MM.1S (cell line): Measurements from ENCODE around the gene DUOX1.

Source experiments
- DNase-seq: peaks from one replicate; pipeline ENCODE4 v3.0.0-alpha.2; 2015
- H2AFZ ChIP-seq: fragments of 300-600 bp; sonication (generic); 2 replicates; pipeline ENCODE4 v1.6.0; 2016; ENCODE audit warnings: antibody characterized with exemption, low read length
- H3F3A ChIP-seq: fragments of 300-600 bp; sonication (generic); 2 replicates; pipeline ENCODE4 v1.6.1; 2016; ENCODE audit warnings: mild to moderate bottlenecking, antibody characterized with exemption, low read length, moderate library complexity, mixed read lengths; ENCODE audit not compliant: insufficient read depth
- H3K27ac ChIP-seq: fragments of 300-600 bp; sonication (generic); 2 replicates; pipeline ENCODE4 v1.5.1; 2016; ENCODE audit warnings: mild to moderate bottlenecking, low read length
- H3K27me3 ChIP-seq: fragments of 300-600 bp; sonication (generic); replicated peaks from 2 replicates; pipeline ENCODE4 v1.6.0; 2016; ENCODE audit warnings: low read length; ENCODE audit not compliant: insufficient read depth
- H3K36me3 ChIP-seq: fragments of 300-600 bp; sonication (generic); replicated peaks from 2 replicates; pipeline ENCODE4 v1.6.1; 2016; ENCODE audit warnings: mild to moderate bottlenecking, low read length, mixed read lengths; ENCODE audit not compliant: insufficient read depth
- H3K4me1 ChIP-seq: fragments of 300-600 bp; sonication (generic); 2 replicates; pipeline ENCODE4 v1.6.1; 2016; ENCODE audit warnings: low read length, mixed read lengths
- H3K4me2 ChIP-seq: fragments of 300-600 bp; sonication (generic); 2 replicates; pipeline ENCODE4 v1.6.0; 2016; ENCODE audit warnings: low read depth, low read length
- H3K4me3 ChIP-seq: fragments of 300-600 bp; sonication (generic); 2 replicates; pipeline ENCODE4 v1.5.1; 2016; ENCODE audit warnings: low read length, mixed read lengths
- H3K79me2 ChIP-seq: fragments of 300-600 bp; sonication (generic); 2 replicates; pipeline ENCODE4 v1.6.1; 2016; ENCODE audit warnings: mixed run types, low read length, mixed read lengths
- H3K9ac ChIP-seq: fragments of 300-600 bp; sonication (generic); 2 replicates; pipeline ENCODE4 v1.6.1; 2016; ENCODE audit warnings: low read length, mixed read lengths
- H3K9me2 ChIP-seq: fragments of 300-600 bp; sonication (generic); replicated peaks from 2 replicates; pipeline ENCODE4 v1.6.1; 2016; ENCODE audit warnings: mild to moderate bottlenecking, low read length, mixed read lengths; ENCODE audit not compliant: insufficient read depth
- H3K9me3 ChIP-seq: fragments of 300-600 bp; sonication (generic); replicated peaks from 2 replicates; pipeline ENCODE4 v1.6.1; 2016; ENCODE audit warnings: mild to moderate bottlenecking, low read length, mixed read lengths; ENCODE audit not compliant: insufficient read depth
- H4K20me1 ChIP-seq: fragments of 300-600 bp; sonication (generic); 2 replicates; pipeline ENCODE4 v1.6.1; 2016; ENCODE audit warnings: mild to moderate bottlenecking, low read length, moderate library complexity, mixed read lengths; ENCODE audit not compliant: insufficient read depth
- CTCF ChIP-seq: fragments of 300-600 bp; sonication (generic); IDR thresholded peaks from 2 replicates; pipeline ENCODE4 v1.5.1; 2016; ENCODE audit warnings: antibody characterized with exemption, low read length, mixed read lengths
- EZH2 ChIP-seq: fragments of 300-600 bp; sonication (generic); optimal IDR thresholded peaks from 2 replicates; pipeline ENCODE3; 2017; ENCODE audit warnings: low read depth, mild to moderate bottlenecking, antibody characterized with exemption, low read length, mixed read lengths
- EZH2phosphoT487 ChIP-seq: fragments of 300-600 bp; sonication (generic); IDR thresholded peaks from 2 replicates; pipeline ENCODE4 v1.6.1; 2018; ENCODE audit warnings: antibody characterized with exemption, low read length

DUOX1 gene

GRCh38 chr15:45137703-45138102, 7.9 kb downstream of the DUOX1 start:
- Histone ChIP-seq H3K9ac (no peak overlapping the region), H3K27me3 (no peaks in the 10 kb centered on the region; the same call in 1 of the 2 replicates), H3K4me1 (0 out of 2 replicates have a peak, but pooled peaks cover 3% of the 10 kb centered on the region), H3K27ac (no peak overlapping the region), H3K9me3 (no peaks in the 10 kb centered on the region), H3K4me3 (no peak overlapping the region), H2AFZ (no peak overlapping the region), H4K20me1 (no peaks in the 10 kb centered on the region), H3F3A (no peaks in the 10 kb centered on the region), H3K36me3 (no peaks in the 10 kb centered on the region), H3K4me2 (no peak overlapping the region), H3K79me2 (no peaks in the 10 kb centered on the region), H3K9me2 (no peaks in the 10 kb centered on the region)
- TF ChIP-seq EZH2 (no peak), EZH2phosphoT487 (no peak), CTCF (no peak)
- no peak for DNase-seq

GRCh38 chr15:45138814-45139765, 9.3 kb downstream of the DUOX1 start:
- Histone ChIP-seq H3K9ac (no peak overlapping the region), H3K4me2 (no peak overlapping the region), H3K79me2 (no peaks in the 10 kb centered on the region), H3F3A (no peaks in the 10 kb centered on the region), H3K9me2 (no peaks in the 10 kb centered on the region), H3K4me1 (0 out of 2 replicates have a peak, but pooled peaks cover 3% of the 10 kb centered on the region), H3K4me3 (no peak overlapping the region), H4K20me1 (no peaks in the 10 kb centered on the region), H2AFZ (no peak overlapping the region), H3K27ac (no peak overlapping the region), H3K27me3 (no peaks in the 10 kb centered on the region), H3K9me3 (no peaks in the 10 kb centered on the region), H3K36me3 (no peaks in the 10 kb centered on the region)
- no peak for DNase-seq
- TF ChIP-seq EZH2phosphoT487 (no peak), CTCF (no peak), EZH2 (no peak)

- Histone ChIP-seq H3K9ac (no peak overlapping the region), H3K79me2 (no peaks in the 10 kb centered on the region), H3F3A (no peaks in the 10 kb centered on the region), H3K9me2 (no peaks in the 10 kb centered on the region), H3K36me3 (no peaks in the 10 kb centered on the region), H3K4me2 (no peak overlapping the region), H3K9me3 (no peaks in the 10 kb centered on the region), H3K4me1 (0 out of 2 replicates have a peak, but pooled peaks cover 2% of the 10 kb centered on the region), H2AFZ (no peak overlapping the region), H4K20me1 (no peaks in the 10 kb centered on the region), H3K27ac (no peak overlapping the region), H3K4me3 (no peak overlapping the region), H3K27me3 (no peaks in the 10 kb centered on the region)
- no peak for DNase-seq
- no peak for TF ChIP-seq EZH2
- TF ChIP-seq CTCF, result no peak
- no peak for TF ChIP-seq EZH2phosphoT487
Observed at GRCh38 chr15:45139770-45140169, 10.0 kb downstream of the DUOX1 start.
